WTC11 (cell line): Measurements from ENCODE around the gene SERTAD1.

Experiments
- ATF1 ChIP-seq: sonication (generic); formaldehyde crosslinking; IDR thresholded peaks from 2 replicates; pipeline ENCODE4 v1.8.1; 2023; ENCODE audit warnings: mild to moderate bottlenecking, moderate library complexity, missing genetic modification reagents
- CTCF ChIP-seq: fragments of 200-600 bp; IDR thresholded peaks from 2 replicates; pipeline ENCODE4 v1.8.0; 2022; ENCODE audit warnings: antibody characterized with exemption
- FOXK1 ChIP-seq: sonication (generic); formaldehyde crosslinking; IDR thresholded peaks from 2 replicates; pipeline ENCODE4 v1.8.0; 2022; ENCODE audit warnings: mild to moderate bottlenecking, moderate library complexity, missing genetic modification reagents
- MAX ChIP-seq: sonication (generic); formaldehyde crosslinking; IDR thresholded peaks from 2 replicates; pipeline ENCODE4 v1.8.0; 2022; ENCODE audit warnings: mild to moderate bottlenecking, missing genetic modification reagents

- no peak for TF ChIP-seq MAX (CRISPR knock-in tag)
- TF ChIP-seq CTCF: no peak
- no peak for TF ChIP-seq ATF1 (CRISPR knock-in tag)
- TF ChIP-seq FOXK1: no peak
These were observed 32.3 kb upstream of the SERTAD1 start for GRCh38 chr19:40457953-40458596.
